HG03571 (cell line): ENCODE measurements around the gene GALNT18.

Experiments used
- ATAC-seq: cut with Tn5 transposase; IDR thresholded peaks from one replicate; pipeline ENCODE4 v1.9.1; 2021; ENCODE audit not compliant: unreplicated experiment

GALNT18 gene

GRCh38 chr11:11568651-11569229 is 53.1 kb downstream of the GALNT18 start:
- ATAC-seq: no peak

GRCh38 chr11:11567936-11568650 is 53.7 kb downstream of the GALNT18 start:
- ATAC-seq: no peak

- ATAC-seq: no peak
Measured at GRCh38 chr11:11565636-11566035, 56.2 kb downstream of the GALNT18 start.

GRCh38 chr11:11563200-11563975 is 58.4 kb downstream of the GALNT18 start:
- ATAC-seq: no peak

GRCh38 chr11:11561991-11562390 is 59.8 kb downstream of the GALNT18 start:
- ATAC-seq: no peak

GRCh38 chr11:11558826-11559225 is 63.0 kb downstream of the GALNT18 start:
- ATAC-seq: no peak

GRCh38 chr11:11558396-11558795 is 63.4 kb downstream of the GALNT18 start:
- no peak for ATAC-seq

- ATAC-seq: no peak
Measured at GRCh38 chr11:11555208-11555607, 66.6 kb downstream of the GALNT18 start.

GRCh38 chr11:11553573-11553972 is 68.2 kb downstream of the GALNT18 start:
- no peak for ATAC-seq

- ATAC-seq: no peak
Measured at GRCh38 chr11:11552529-11553087, 69.2 kb downstream of the GALNT18 start.

GRCh38 chr11:11550534-11550933 is 71.3 kb downstream of the GALNT18 start:
- no peak for ATAC-seq

GRCh38 chr11:11545285-11546275 is 76.2 kb downstream of the GALNT18 start:
- no peak for ATAC-seq

- ATAC-seq: no peak
Measured at GRCh38 chr11:11543656-11544055, 78.1 kb downstream of the GALNT18 start.

- ATAC-seq: no peak
Measured at GRCh38 chr11:11540157-11540556, 81.6 kb downstream of the GALNT18 start.

GRCh38 chr11:11538277-11538960 is 83.4 kb downstream of the GALNT18 start:
- no peak for ATAC-seq

- no peak for ATAC-seq
Measured at GRCh38 chr11:11537871-11538270, 83.9 kb downstream of the GALNT18 start.

- ATAC-seq: no peak
Measured at GRCh38 chr11:11537372-11537771, 84.4 kb downstream of the GALNT18 start.

- no peak for ATAC-seq
Measured at GRCh38 chr11:11536650-11537049, 85.2 kb downstream of the GALNT18 start.

GRCh38 chr11:11535611-11536010 is 86.2 kb downstream of the GALNT18 start:
- ATAC-seq: no peak

GRCh38 chr11:11534981-11535380 is 86.8 kb downstream of the GALNT18 start:
- no peak for ATAC-seq
